B cell (primary cell): ENCODE data around the gene RAD51D. TPM values are rescaled to one million over a fixed set of nuclear protein-coding genes. Genes with fewer than 3 reads are reported as not detected.
"Not testable (repeated sequence)": the region's sequence is repeated elsewhere in the genome, so short reads cannot be mapped to it uniquely, and the experiment has no call there.

ENCODE experiments used
- ATAC-seq: fragments of 200-7000 bp; cut with Tn5 transposase; one replicate; pipeline ENCODE4 v1.10.0; 2021; ENCODE audit warnings: low read depth, mild to moderate bottlenecking, moderate number of reproducible peaks, moderate library complexity
- CTCF ChIA-PET: fragments of 350-600 bp; sonication (Branson Sonifier 250); formaldehyde crosslinking; loops from one replicate; lab custom pipeline; 2021; ENCODE audit warnings: antibody characterized with exemption, inconsistent platforms; lab: Charles Lee
- POLR2A ChIA-PET: fragments of 350-600 bp; sonication (Branson Sonifier 250); formaldehyde crosslinking; loops from one replicate; lab custom pipeline; 2021; ENCODE audit warnings: antibody characterized with exemption; lab: Charles Lee
- DNase-seq: peaks from one replicate; pipeline ENCODE4 v3.0.0; 2013
- H2AFZ ChIP-seq: 2 replicates; pipeline ENCODE4 v1.6.1; 2012; ENCODE audit warnings: mild to moderate bottlenecking, low read depth, low read length; ENCODE audit not compliant: insufficient read depth, poor library complexity, severe bottlenecking
- H3K27ac ChIP-seq, 2 donors: 1 replicate in 1 of 2; 2 replicates in 1 of 2; pipeline ENCODE4 v1.5.1; 2012 to 2013; ENCODE audit warnings: low read length in 2 of 2, mild to moderate bottlenecking in 2 of 2, moderate library complexity in 1 of 2
- H3K27me3 ChIP-seq, 4 experiments: fragments of 200-600 bp in 1 of 4; sonication (generic) in 1 of 4; replicated peaks in 1 of 4; 1 replicate in 2 of 4; 2 replicates in 2 of 4; pipeline versions ENCODE4 v1.6.1 to v1.7.0; 2013 to 2016; ENCODE audit warnings: low read length in 3 of 4, mild to moderate bottlenecking in 2 of 4, mixed read lengths in 1 of 4, moderate library complexity in 1 of 4; ENCODE audit not compliant: insufficient read depth in 4 of 4, control insufficient read depth in 3 of 4; ENCODE audit errors: control extremely low read depth in 1 of 4
- H3K36me3 ChIP-seq, 2 experiments: replicated peaks in 1 of 2; 1 replicate in 1 of 2; 2 replicates in 1 of 2; pipeline versions ENCODE4 v1.6.1 to v1.7.1; 2013; ENCODE audit warnings: low read length in 1 of 2; ENCODE audit not compliant: insufficient read depth in 2 of 2, control insufficient read depth in 1 of 2; ENCODE audit errors: control extremely low read depth in 1 of 2, extremely low read depth in 1 of 2
- H3K4me1 ChIP-seq, 2 donors: fragments of 200-600 bp in 1 of 2; sonication (generic) in 1 of 2; 1 replicate in 1 of 2; 2 replicates in 1 of 2; pipeline versions ENCODE4 v1.5.1 to v1.6.1; 2013 to 2017; ENCODE audit warnings: low read length in 2 of 2; ENCODE audit not compliant: control insufficient read depth in 2 of 2, insufficient read depth in 2 of 2
- H3K4me2 ChIP-seq: replicated peaks from 2 replicates; pipeline ENCODE3; 2012; ENCODE audit warnings: mild to moderate bottlenecking, low read depth, low read length; ENCODE audit not compliant: poor library complexity, severe bottlenecking
- H3K4me3 ChIP-seq, 5 experiments: fragments of 200-600 bp in 1 of 5; sonication (generic) in 1 of 5; 1 replicate in 3 of 5; 2 replicates in 2 of 5; pipeline versions ENCODE4 v1.5.1 to v1.7.0; 2011 to 2016; ENCODE audit warnings: low read length in 4 of 5, mild to moderate bottlenecking in 4 of 5, low read depth in 2 of 5, control low read depth in 1 of 5, moderate library complexity in 1 of 5; ENCODE audit not compliant: insufficient read depth in 1 of 5; ENCODE audit errors: control extremely low read depth in 1 of 5, extremely low read depth in 1 of 5
- H3K79me2 ChIP-seq: fragments of 200-600 bp; sonication (generic); one replicate; pipeline ENCODE4 v1.6.0; 2016; ENCODE audit warnings: low read length; ENCODE audit not compliant: control insufficient read depth, insufficient read depth
- H3K9ac ChIP-seq: fragments of 200-600 bp; sonication (generic); 2 replicates; pipeline ENCODE4 v1.6.1; 2017; ENCODE audit warnings: mild to moderate bottlenecking, low read length, moderate library complexity
- H3K9me3 ChIP-seq, 3 donors: one replicate each; pipeline versions ENCODE4 v1.6.1 to v1.7.1; 2013; ENCODE audit warnings: low read length in 2 of 3; ENCODE audit not compliant: control insufficient read depth in 2 of 3, insufficient read depth in 1 of 3; ENCODE audit errors: control extremely low read depth in 1 of 3
- H4K20me1 ChIP-seq: 2 replicates; pipeline ENCODE4 v1.6.0; 2012; ENCODE audit warnings: mild to moderate bottlenecking, low read length; ENCODE audit not compliant: insufficient read depth, control insufficient read depth, poor library complexity, severe bottlenecking
- H3K27ac Mint-ChIP-seq: one replicate; pipeline ENCODE4 v1.8.0; 2021; ENCODE audit warnings: mixed read lengths
- H3K27me3 Mint-ChIP-seq: one replicate; pipeline ENCODE4 v1.8.0; 2021; ENCODE audit warnings: mixed read lengths
- H3K4me1 Mint-ChIP-seq: one replicate; pipeline ENCODE4 v1.8.0; 2021; ENCODE audit warnings: mixed read lengths
- H3K4me3 Mint-ChIP-seq: one replicate; pipeline ENCODE4 v1.8.0; 2021; ENCODE audit warnings: mixed read lengths
- H3K9me3 Mint-ChIP-seq: one replicate; pipeline ENCODE4 v1.8.0; 2022; ENCODE audit warnings: mixed read lengths; ENCODE audit not compliant: insufficient read depth
- EZH2 ChIP-seq: IDR thresholded peaks from 2 replicates; pipeline ENCODE4 v1.6.1; 2012; ENCODE audit warnings: borderline replicate concordance, low read depth, mild to moderate bottlenecking, moderate library complexity, low read length; ENCODE audit not compliant: insufficient read depth, poor library complexity, severe bottlenecking
- WGBS: methylation state at CpG from one replicate; pipeline ENCODE4 v1.1.5; 2013; ENCODE audit warnings: missing lambda C conversion rate; ENCODE audit not compliant: insufficient coverage; 5-methylcytosine and 5-hydroxymethylcytosine counted together
- intact Hi-C: fragments of 100-400 bp; cut with micrococcal nuclease; formaldehyde crosslinking; loops from one replicate; pipeline ENCODE4 v1.10.0; 2022
- polyA plus RNA-seq: library from polyadenylated mRNA; depleted of rRNA; stranded (reverse); fragments of >200 nt; gene quantifications from 2 replicates; pipeline ENCODE4 v1.2.3, GENCODE V29; 2012
- total RNA-seq, 2 donors: library from RNA; stranded (reverse); fragments of 120-200 nt in 1 of 2; gene quantifications; 1 replicate in 1 of 2; 2 replicates in 1 of 2; pipeline versions ENCODE4 v1.2.3 to v1.2.4, GENCODE V29; 2013 to 2022
- TF ChIP-seq, protein P1 (sequence below): fragments of 200-600 bp; IDR thresholded peaks from one replicate; pipeline ENCODE4 v1.8.0; 2022; ENCODE audit warnings: antibody characterized with exemption, mild to moderate bottlenecking

Gene RAD51D
- total and polyA plus RNA-seq, 2 donors (not counting 1 experiment from before 2014, with no cell fraction given) = 12.8 to 29.4 TPM

GRCh38 chr17:35116845-35117244 lies 2.8 kb downstream of the RAD51D start:
- ATAC-seq (no peak), DNase-seq (no peak)
- H3K4me3 Mint-ChIP-seq = no peak overlapping the region
- H3K4me1 Mint-ChIP-seq = peaks cover 27% of the 10 kb centered on the region
- no peak overlapping the region for H3K4me2 ChIP-seq
- no peaks in the 10 kb centered on the region for H3K27me3 Mint-ChIP-seq
- intact Hi-C loops = loop anchor here (10.0 kb wide), 1 partner anchor 52 kb away; the partner anchor contains the start of gene RFFL
- 93% methylated on average over 9 of the region's 12 CpGs for WGBS
- POLR2A ChIA-PET = no interaction called here
- H3K9me3 Mint-ChIP-seq = no peaks in the 10 kb centered on the region
- H3K27ac Mint-ChIP-seq = no peak overlapping the region
- H3K27me3 ChIP-seq = no peaks in the 10 kb centered on the region
- H3K4me3 ChIP-seq = no peak overlapping the region
- no peaks in the 10 kb centered on the region for H3K36me3 ChIP-seq
- no peak overlapping the region for H3K27ac ChIP-seq
- peaks cover 35% of the 10 kb centered on the region for H3K79me2 ChIP-seq
- H3K4me1 ChIP-seq = peaks cover 16 to 18% of the 10 kb centered on the region in 2 donors
- H3K9ac ChIP-seq = no peak overlapping the region
- CTCF ChIA-PET = interaction anchor here (1.1 to 2.8 kb wide), 3 partner anchors 24 to 118 kb away, joined by 3 to 6 read pairs (median 4); no protein-coding TSS in a partner anchor
- TF ChIP-seq EZH2 = no peak
- TF ChIP-seq, protein P1, sequence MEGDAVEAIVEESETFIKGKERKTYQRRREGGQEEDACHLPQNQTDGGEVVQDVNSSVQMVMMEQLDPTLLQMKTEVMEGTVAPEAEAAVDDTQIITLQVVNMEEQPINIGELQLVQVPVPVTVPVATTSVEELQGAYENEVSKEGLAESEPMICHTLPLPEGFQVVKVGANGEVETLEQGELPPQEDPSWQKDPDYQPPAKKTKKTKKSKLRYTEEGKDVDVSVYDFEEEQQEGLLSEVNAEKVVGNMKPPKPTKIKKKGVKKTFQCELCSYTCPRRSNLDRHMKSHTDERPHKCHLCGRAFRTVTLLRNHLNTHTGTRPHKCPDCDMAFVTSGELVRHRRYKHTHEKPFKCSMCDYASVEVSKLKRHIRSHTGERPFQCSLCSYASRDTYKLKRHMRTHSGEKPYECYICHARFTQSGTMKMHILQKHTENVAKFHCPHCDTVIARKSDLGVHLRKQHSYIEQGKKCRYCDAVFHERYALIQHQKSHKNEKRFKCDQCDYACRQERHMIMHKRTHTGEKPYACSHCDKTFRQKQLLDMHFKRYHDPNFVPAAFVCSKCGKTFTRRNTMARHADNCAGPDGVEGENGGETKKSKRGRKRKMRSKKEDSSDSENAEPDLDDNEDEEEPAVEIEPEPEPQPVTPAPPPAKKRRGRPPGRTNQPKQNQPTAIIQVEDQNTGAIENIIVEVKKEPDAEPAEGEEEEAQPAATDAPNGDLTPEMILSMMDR = no peak
- no peak overlapping the region for H2AFZ ChIP-seq
- H3K9me3 ChIP-seq = peaks cover 0 to 2% (median 0%) of the 10 kb centered on the region in 3 donors
- H4K20me1 ChIP-seq = peaks cover 6% of the 10 kb centered on the region

GRCh38 chr17:35110791-35111190 lies 8.9 kb downstream of the RAD51D start:
- WGBS = 98% methylated on average over 14 of the region's 17 CpGs
- POLR2A ChIA-PET, H3K4me3 Mint-ChIP-seq: not testable (repeated sequence)

More at GRCh38 chr17:35110791-35111190, 8.9 kb downstream of the RAD51D start:
- H3K27me3 ChIP-seq, H3K9me3 Mint-ChIP-seq, H3K27me3 Mint-ChIP-seq, H2AFZ ChIP-seq, H3K79me2 ChIP-seq, H4K20me1 ChIP-seq, H3K4me2 ChIP-seq, H3K4me1 Mint-ChIP-seq, DNase-seq, H3K27ac ChIP-seq, H3K9me3 ChIP-seq, H3K4me3 ChIP-seq, H3K27ac Mint-ChIP-seq, H3K4me1 ChIP-seq, ATAC-seq, H3K9ac ChIP-seq: not testable (repeated sequence)
- H3K36me3 ChIP-seq = peaks cover 3 to 11% of the 10 kb centered on the region in 2 experiments
- intact Hi-C loops = loop anchor here (10.0 kb wide), 1 partner anchor 46 kb away; the partner anchor contains the start of gene RFFL
- CTCF ChIA-PET = interaction anchor here (1.1 kb wide), 1 partner anchor 111 kb away, joined by 3 read pairs; no protein-coding TSS in a partner anchor
